ENCODE data around the gene MPC1. TPM values are rescaled to one million over a fixed set of nuclear protein-coding genes. Genes with fewer than 3 reads are reported as not detected.
"Not testable (repeated sequence)": the region's sequence is repeated elsewhere in the genome, so short reads cannot be mapped to it uniquely, and the experiment has no call there.

The MPC1 gene
- total RNA-seq, 1 donor from 2014 or later: 19.1 TPM

GRCh38 chr6:166386111-166386510 is 3.4 kb upstream of the MPC1 start:
- DNase-seq (ENCODE audit: low spot score): no peak
- Mint-ChIP-seq H3K4me1 (ENCODE audit: low read depth) (peaks cover 18% of the 10 kb centered on the region), H3K9me3 (no peaks in the 10 kb centered on the region), H3K27me3 (ENCODE audit: insufficient read depth) (peaks cover 12% of the 10 kb centered on the region), H3K36me3 (ENCODE audit: low read depth) (no peaks in the 10 kb centered on the region), H3K27ac (no peak overlapping the region), H3K4me3 (no peak overlapping the region)
- intact Hi-C loops (cut with micrococcal nuclease): no loop called here

GRCh38 chr6:166383802-166384363 is 1.1 kb upstream of the MPC1 start:
- not testable (repeated sequence) for H3K9me3 Mint-ChIP-seq; H3K36me3 Mint-ChIP-seq (ENCODE audit: low read depth); H3K27me3 Mint-ChIP-seq (ENCODE audit: insufficient read depth)
- Mint-ChIP-seq H3K4me1 (ENCODE audit: low read depth) (peaks cover 19% of the 10 kb centered on the region), H3K27ac (peak overlapping the region; percentile 23), H3K4me3 (peak overlapping the region; percentile 83)
- intact Hi-C loops (cut with micrococcal nuclease): loop anchor here (1.0 to 5.0 kb wide), 9 partner anchors 17 to 1443 kb away; partner anchors contain the start of genes AFDN, CEP43, RNASET2 and RPS6KA2
- peak; percentile 8 for DNase-seq (ENCODE audit: low spot score)

GRCh38 chr6:166382500-166382932 is 224 bp downstream of the MPC1 start:
- peaks cover 19% of the 10 kb centered on the region for H3K4me1 Mint-ChIP-seq (ENCODE audit: low read depth)
- peaks cover 6% of the 10 kb centered on the region for H3K27me3 Mint-ChIP-seq (ENCODE audit: insufficient read depth)
- no peaks in the 10 kb centered on the region for H3K9me3 Mint-ChIP-seq
- DNase-seq (ENCODE audit: low spot score): no peak
- H3K36me3 Mint-ChIP-seq (ENCODE audit: low read depth): peaks cover 1% of the 10 kb centered on the region
- intact Hi-C loops (cut with micrococcal nuclease): loop anchor here (1.0 to 5.0 kb wide), 6 partner anchors 32 to 1445 kb away; partner anchors contain the start of genes AFDN, CEP43 and RNASET2
- H3K4me3 Mint-ChIP-seq: peak overlapping the region; percentile 91
- H3K27ac Mint-ChIP-seq: peak overlapping the region; percentile 29

GRCh38 chr6:166381733-166382499 is 824 bp downstream of the MPC1 start:
- DNase-seq (ENCODE audit: low spot score): peak; percentile 65
- Mint-ChIP-seq H3K36me3 (ENCODE audit: low read depth) (peaks cover 1% of the 10 kb centered on the region), H3K9me3 (no peaks in the 10 kb centered on the region), H3K27ac (peak overlapping the region; percentile 48), H3K4me1 (ENCODE audit: low read depth) (peaks cover 19% of the 10 kb centered on the region), H3K27me3 (ENCODE audit: insufficient read depth) (peaks cover 4% of the 10 kb centered on the region), H3K4me3 (peak overlapping the region; percentile 91)
- intact Hi-C loops (cut with micrococcal nuclease): loop anchor here (1.0 to 5.0 kb wide), 7 partner anchors 33 to 1445 kb away; partner anchors contain the start of genes AFDN, CEP43 and RNASET2

- no peaks in the 10 kb centered on the region for H3K9me3 Mint-ChIP-seq
- H3K4me3 Mint-ChIP-seq: peak overlapping the region; percentile 91
- peaks cover 4% of the 10 kb centered on the region for H3K27me3 Mint-ChIP-seq (ENCODE audit: insufficient read depth)
- peaks cover 19% of the 10 kb centered on the region for H3K4me1 Mint-ChIP-seq (ENCODE audit: low read depth)
- intact Hi-C loops (cut with micrococcal nuclease): loop anchor here (1.0 to 5.0 kb wide), 4 partner anchors 68 to 1446 kb away; partner anchors contain the start of genes AFDN and RNASET2
- no peak overlapping the region for H3K27ac Mint-ChIP-seq
- peaks cover 1% of the 10 kb centered on the region for H3K36me3 Mint-ChIP-seq (ENCODE audit: low read depth)
- DNase-seq (ENCODE audit: low spot score): no peak
These were observed 1.4 kb downstream of the MPC1 start for GRCh38 chr6:166381381-166381732.

GRCh38 chr6:166379800-166380199 is 2.9 kb downstream of the MPC1 start:
- H3K4me1 Mint-ChIP-seq (ENCODE audit: low read depth): peaks cover 19% of the 10 kb centered on the region
- no peak for DNase-seq (ENCODE audit: low spot score)
- intact Hi-C loops (cut with micrococcal nuclease): loop anchor here (5.0 kb wide), 3 partner anchors 87 to 1448 kb away; partner anchors contain the start of genes AFDN and RNASET2
- H3K36me3 Mint-ChIP-seq (ENCODE audit: low read depth): peaks cover 1% of the 10 kb centered on the region
- no peak overlapping the region for H3K4me3 Mint-ChIP-seq
- H3K9me3 Mint-ChIP-seq: no peaks in the 10 kb centered on the region
- no peak overlapping the region for H3K27ac Mint-ChIP-seq
- peaks cover 2% of the 10 kb centered on the region for H3K27me3 Mint-ChIP-seq (ENCODE audit: insufficient read depth)

GRCh38 chr6:166379103-166379586 is 3.6 kb downstream of the MPC1 start:
- DNase-seq (ENCODE audit: low spot score): no peak

GRCh38 chr6:166377721-166378120 is 5.0 kb downstream of the MPC1 start:
- intact Hi-C loops (cut with micrococcal nuclease): no loop called here
- Mint-ChIP-seq H3K27me3 (ENCODE audit: insufficient read depth) (no peaks in the 10 kb centered on the region), H3K27ac (no peak overlapping the region), H3K4me3 (no peak overlapping the region), H3K9me3 (no peaks in the 10 kb centered on the region), H3K4me1 (ENCODE audit: low read depth) (peaks cover 8% of the 10 kb centered on the region), H3K36me3 (ENCODE audit: low read depth) (peaks cover 1% of the 10 kb centered on the region)
- DNase-seq (ENCODE audit: low spot score): no peak

More at GRCh38 chr6:166379103-166379586, 3.6 kb downstream of the MPC1 start:
- Mint-ChIP-seq H3K36me3 (ENCODE audit: low read depth) (peaks cover 1% of the 10 kb centered on the region), H3K27me3 (ENCODE audit: insufficient read depth) (no peaks in the 10 kb centered on the region), H3K27ac (no peak overlapping the region), H3K9me3 (no peaks in the 10 kb centered on the region), H3K4me3 (no peak overlapping the region), H3K4me1 (ENCODE audit: low read depth) (peaks cover 14% of the 10 kb centered on the region)
- intact Hi-C loops (cut with micrococcal nuclease): no loop called here

GRCh38 chr6:166375013-166375412 is 7.7 kb downstream of the MPC1 start:
- intact Hi-C loops (cut with micrococcal nuclease): no loop called here
- Mint-ChIP-seq H3K4me3 (no peak overlapping the region), H3K36me3 (ENCODE audit: low read depth) (peaks cover 2% of the 10 kb centered on the region), H3K27ac (no peak overlapping the region), H3K27me3 (ENCODE audit: insufficient read depth) (no peaks in the 10 kb centered on the region), H3K4me1 (ENCODE audit: low read depth) (peaks cover under 1% of the 10 kb centered on the region), H3K9me3 (no peaks in the 10 kb centered on the region)
- no peak for DNase-seq (ENCODE audit: low spot score)

- DNase-seq (ENCODE audit: low spot score): no peak
- intact Hi-C loops (cut with micrococcal nuclease): no loop called here
These were observed 12.3 kb downstream of the MPC1 start for GRCh38 chr6:166370489-166370888.

GRCh38 chr6:166369782-166370181 is 13.0 kb downstream of the MPC1 start:
- intact Hi-C loops (cut with micrococcal nuclease): no loop called here
- no peaks in the 10 kb centered on the region for H3K27me3 Mint-ChIP-seq (ENCODE audit: insufficient read depth)
- no peak for DNase-seq (ENCODE audit: low spot score)
- no peak overlapping the region for H3K4me3 Mint-ChIP-seq
- H3K27ac Mint-ChIP-seq: no peak overlapping the region
- H3K9me3 Mint-ChIP-seq: no peaks in the 10 kb centered on the region
- peaks cover 6% of the 10 kb centered on the region for H3K36me3 Mint-ChIP-seq (ENCODE audit: low read depth)
- H3K4me1 Mint-ChIP-seq (ENCODE audit: low read depth): peaks cover 5% of the 10 kb centered on the region

More at GRCh38 chr6:166370489-166370888, 12.3 kb downstream of the MPC1 start:
- peaks cover 5% of the 10 kb centered on the region for H3K4me1 Mint-ChIP-seq (ENCODE audit: low read depth)
- no peaks in the 10 kb centered on the region for H3K9me3 Mint-ChIP-seq
- H3K27me3 Mint-ChIP-seq (ENCODE audit: insufficient read depth): no peaks in the 10 kb centered on the region
- no peak overlapping the region for H3K4me3 Mint-ChIP-seq
- no peak overlapping the region for H3K27ac Mint-ChIP-seq
- H3K36me3 Mint-ChIP-seq (ENCODE audit: low read depth): peaks cover 6% of the 10 kb centered on the region

- Mint-ChIP-seq H3K9me3 (no peaks in the 10 kb centered on the region), H3K4me3 (no peak overlapping the region), H3K27me3 (ENCODE audit: insufficient read depth) (no peaks in the 10 kb centered on the region), H3K27ac (no peak overlapping the region), H3K4me1 (ENCODE audit: low read depth) (peaks cover 5% of the 10 kb centered on the region), H3K36me3 (ENCODE audit: low read depth) (peaks cover 6% of the 10 kb centered on the region)
- intact Hi-C loops (cut with micrococcal nuclease): no loop called here
- no peak for DNase-seq (ENCODE audit: low spot score)
These were observed 15.8 kb downstream of the MPC1 start for GRCh38 chr6:166366921-166367320.

- Mint-ChIP-seq H3K27ac (no peak overlapping the region), H3K4me1 (ENCODE audit: low read depth) (peaks cover 5% of the 10 kb centered on the region), H3K27me3 (ENCODE audit: insufficient read depth) (no peaks in the 10 kb centered on the region), H3K36me3 (ENCODE audit: low read depth) (peaks cover 6% of the 10 kb centered on the region), H3K9me3 (no peaks in the 10 kb centered on the region), H3K4me3 (no peak overlapping the region)
- DNase-seq (ENCODE audit: low spot score): no peak
- intact Hi-C loops (cut with micrococcal nuclease): no loop called here
These were observed 16.9 kb downstream of the MPC1 start for GRCh38 chr6:166365806-166366205.
